Activated T-cell treated with anti-CD3 and anti-CD28 coated beads, Interleukin-2, amount 50 U/mL, for 72 hours (primary cell): ENCODE results near the gene ECSCR. TPM values are rescaled to one million over a fixed set of nuclear protein-coding genes. Genes with fewer than 3 reads are reported as not detected.

ENCODE experiments used
- total RNA-seq, 2 donors: library from RNA; stranded (reverse); gene quantifications; one replicate each; pipeline ENCODE4 v1.2.3, GENCODE V29; 2022

Gene ECSCR
- total RNA-seq, 2 donors from 2014 or later, result 1.2 to 1.4 TPM

Other genes starting within 250 kb of the ECSCR start
- 100 to 1,000 TPM; 124 to 164 TPM for gene MATR3, start 169.0 kb downstream of the ECSCR start, total RNA-seq
- gene PAIP2, start 120.9 kb downstream of the ECSCR start, total RNA-seq, result 100 to 1,000 TPM; 141 to 144 TPM
- gene SLC23A1, start 79.4 kb downstream of the ECSCR start, total RNA-seq, result 1 to 10 TPM; 1.9 to 2.8 TPM
- 10 to 100 TPM; 19.7 to 27.3 TPM for gene MZB1, start 72.8 kb downstream of the ECSCR start, total RNA-seq
- 1 to 10 TPM; 3.1 to 4.6 TPM for gene PROB1, start 67.6 kb downstream of the ECSCR start, total RNA-seq
- 1 to 10 TPM; 3.3 to 3.5 TPM for gene SPATA24, start 58.7 kb downstream of the ECSCR start, total RNA-seq
- gene DNAJC18, start 23.2 kb downstream of the ECSCR start, total RNA-seq, result 10 to 100 TPM; 46.1 to 73.7 TPM
- gene SMIM33, start 8.3 kb upstream of the ECSCR start, total RNA-seq, result under 1 TPM; 0.22 to 0.35 TPM
- gene STING1, start 20.0 kb upstream of the ECSCR start, total RNA-seq, result 100 to 1,000 TPM in 1 of 2 donors, 10 to 100 TPM in 1; 98.6 to 230 TPM
- 100 to 1,000 TPM; 315 to 342 TPM for gene UBE2D2, start 98.6 kb upstream of the ECSCR start, total RNA-seq
- gene CXXC5, start 185.6 kb upstream of the ECSCR start, total RNA-seq, result 1 to 10 TPM; 1.2 to 1.9 TPM